ENCODE measurements around the gene XRCC2.
"Not testable (repeated sequence)": the region's sequence is repeated elsewhere in the genome, so short reads cannot be mapped to it uniquely, and the experiment has no call there.

XRCC2 gene

DNA sequence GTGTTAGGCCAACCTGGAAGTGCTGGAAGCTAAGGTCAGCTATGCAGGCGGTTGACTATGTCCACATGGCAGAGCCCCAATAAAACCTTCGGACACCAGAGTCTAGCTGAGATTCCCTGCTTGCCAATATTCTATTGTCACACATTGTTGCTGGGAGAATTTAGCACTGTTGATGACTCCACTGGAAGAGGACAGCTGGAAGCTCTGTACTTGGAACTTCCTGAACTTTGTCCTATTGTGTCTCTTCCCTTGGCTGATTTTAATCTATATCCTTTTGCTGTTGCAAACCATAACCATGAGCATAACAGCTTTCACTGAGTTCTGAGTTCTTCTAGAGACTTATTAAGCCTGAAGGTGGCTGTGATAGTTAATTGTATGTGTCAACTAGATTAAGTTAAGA is 12.0 kb downstream of the XRCC2 start:
- no peak for DNase-seq

- no peak for DNase-seq
Observed at GRCh38 chr7:152663148-152663740, 12.7 kb downstream of the XRCC2 start.

DNA sequence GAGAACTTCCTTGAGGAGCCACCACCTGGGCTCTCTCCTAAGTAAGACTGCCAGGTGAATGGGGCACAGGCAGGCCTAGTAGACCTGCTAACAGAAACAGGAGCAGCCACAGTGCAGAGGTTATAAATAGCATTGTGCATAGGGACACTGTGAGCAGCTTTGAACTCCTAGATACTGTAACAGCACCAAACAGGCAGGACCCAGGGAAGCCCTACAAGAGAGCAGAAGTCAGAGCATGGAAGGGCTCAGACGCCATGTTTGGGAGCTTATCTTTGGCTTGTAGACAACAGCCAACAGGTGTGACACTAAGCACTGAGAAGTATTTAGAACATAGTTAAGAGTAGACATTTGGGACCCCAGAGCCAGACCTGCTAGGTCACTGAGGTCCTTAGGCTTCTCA is 14.5 kb downstream of the XRCC2 start:
- DNase-seq, result no peak

GRCh38 chr7:152660021-152660420 is 15.9 kb downstream of the XRCC2 start:
- no peak for DNase-seq

DNA sequence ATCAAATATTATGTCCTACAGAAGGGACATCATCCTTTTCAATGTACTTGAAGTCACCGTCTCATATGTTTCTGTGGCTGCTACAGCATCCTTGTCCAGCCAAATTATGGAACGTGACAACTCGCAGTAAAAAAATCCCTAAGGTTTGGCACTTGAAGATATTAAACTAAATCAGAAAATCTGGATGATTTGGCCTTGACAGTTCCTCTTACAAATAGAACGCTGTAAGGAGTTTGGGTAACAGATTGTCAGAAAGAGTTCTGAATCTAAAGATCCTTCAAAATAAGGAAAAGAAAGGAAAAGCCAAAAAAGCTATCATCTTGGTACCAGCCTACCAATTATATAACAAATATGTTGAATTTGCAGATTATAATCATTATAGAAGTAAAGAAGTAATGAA is 21.0 kb downstream of the XRCC2 start:
- no peak for DNase-seq

GRCh38 chr7:152649220-152649619 is 26.7 kb downstream of the XRCC2 start:
- DNase-seq, result no peak

DNA sequence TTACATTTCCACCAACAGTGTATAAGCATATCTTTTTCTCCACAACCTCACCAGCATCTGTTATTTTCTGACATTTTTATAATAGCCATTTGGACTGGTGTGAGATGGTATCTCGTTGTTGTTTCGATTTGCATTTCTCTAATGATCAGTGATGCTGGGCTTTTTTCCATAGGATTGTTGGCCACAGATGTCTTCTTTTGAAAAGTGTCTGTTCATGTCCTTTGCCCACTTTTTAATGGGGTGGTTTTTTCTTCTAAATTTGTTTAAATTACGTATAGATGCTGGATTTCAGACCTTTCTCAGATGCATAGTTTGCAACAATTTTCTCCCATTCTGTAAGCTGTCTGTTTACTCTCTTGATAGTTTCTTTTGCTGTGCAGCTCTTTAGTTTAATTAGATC is 28.9 kb downstream of the XRCC2 start:
- DNase-seq, result no peak

- not testable (repeated sequence) for DNase-seq
Observed at GRCh38 chr7:152646579-152646978, 29.4 kb downstream of the XRCC2 start.

DNA sequence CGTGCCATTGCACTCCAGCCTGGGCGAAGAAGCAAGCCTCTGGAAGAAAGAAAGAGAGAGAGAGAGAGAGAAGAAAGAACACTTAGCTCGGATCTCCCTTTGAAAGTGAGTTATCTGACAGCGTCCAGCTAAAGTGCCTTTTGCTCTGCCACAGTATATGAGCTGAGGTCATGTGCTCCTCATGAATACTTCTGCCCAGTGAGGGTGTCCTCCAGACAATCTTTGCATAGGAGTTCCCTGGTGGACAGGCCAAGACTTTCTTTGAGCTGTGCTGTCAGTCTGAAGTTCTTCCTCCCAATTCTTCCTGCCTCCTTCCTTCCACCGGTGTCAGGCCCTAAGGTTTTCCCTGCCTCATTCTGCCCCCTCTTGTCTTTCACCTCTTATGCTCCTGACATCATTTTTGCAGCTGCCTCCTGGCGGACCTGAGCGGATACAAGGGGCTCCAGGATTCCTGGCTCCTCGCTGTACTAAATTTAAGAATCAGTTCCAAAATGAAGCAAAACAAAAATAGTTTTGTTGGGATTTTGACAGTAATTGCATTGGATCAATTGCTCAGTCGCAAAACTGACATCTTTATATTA is 31.9 kb downstream of the XRCC2 start:
- no peak for DNase-seq

DNA sequence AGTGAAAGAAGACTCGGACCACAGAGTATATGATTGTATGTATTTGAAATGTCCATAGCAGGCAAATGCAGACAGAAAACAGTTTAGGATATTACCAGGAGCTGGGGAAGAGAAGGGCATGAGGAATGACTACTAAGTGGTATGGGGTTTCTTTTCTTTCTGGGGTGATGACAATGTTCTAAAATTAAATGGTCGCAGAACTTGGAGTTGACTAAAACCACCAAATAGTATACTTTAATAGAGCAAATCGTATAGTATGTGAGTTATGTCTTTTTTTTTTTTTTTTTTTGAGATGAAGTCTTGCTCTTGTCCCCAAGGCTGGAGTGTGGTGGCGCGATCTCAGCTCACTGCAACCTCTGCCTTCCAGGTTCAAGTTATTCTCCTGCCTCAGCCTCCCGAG is 34.6 kb downstream of the XRCC2 start:
- no peak for DNase-seq

DNA sequence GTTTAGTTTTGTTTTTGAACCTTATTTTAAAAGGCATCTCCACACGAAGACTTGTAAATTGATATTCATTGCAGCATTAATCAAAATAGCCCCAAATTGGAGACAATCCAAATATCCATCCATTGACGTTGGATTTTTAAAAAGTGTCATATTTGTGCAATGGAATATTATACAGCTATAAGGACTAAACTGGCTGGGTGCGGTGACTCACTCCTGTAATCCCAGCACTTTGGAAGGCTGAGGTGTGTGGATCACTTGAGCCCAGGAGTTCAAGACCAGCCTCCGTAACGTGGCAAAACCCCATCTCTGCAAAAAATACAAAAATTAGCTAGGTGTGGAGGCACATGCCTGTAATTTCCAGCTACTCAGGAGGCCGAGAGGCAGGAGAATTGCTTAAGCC is 35.1 kb downstream of the XRCC2 start:
- no peak for DNase-seq

GRCh38 chr7:152637920-152638580 is 37.9 kb downstream of the XRCC2 start:
- no peak for DNase-seq

GRCh38 chr7:152637161-152637560 is 38.8 kb downstream of the XRCC2 start:
- DNase-seq, result no peak

GRCh38 chr7:152636441-152636840 is 39.5 kb downstream of the XRCC2 start:
- no peak for DNase-seq

DNA sequence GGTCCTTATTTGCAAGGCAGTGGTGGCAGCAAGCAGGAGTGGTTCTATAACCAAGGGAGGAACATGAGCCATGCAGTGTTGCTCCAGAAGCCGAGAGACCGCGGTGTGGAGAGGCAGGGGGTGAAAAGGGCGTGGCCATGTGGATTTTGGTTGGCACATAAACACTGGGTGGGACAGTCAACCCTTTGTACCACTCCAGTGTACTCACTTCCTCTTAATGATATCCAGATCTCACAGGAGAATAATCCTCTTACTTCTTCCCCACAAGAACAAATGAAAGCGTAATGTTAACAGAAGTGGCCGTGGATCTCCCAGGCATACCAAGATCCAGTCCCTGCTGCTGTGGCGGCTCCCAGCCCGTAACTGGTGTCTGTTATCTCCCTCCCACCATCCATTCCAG is 42.4 kb downstream of the XRCC2 start:
- DNase-seq, result no peak

- no peak for DNase-seq
Observed at GRCh38 chr7:152633072-152633471, 42.9 kb downstream of the XRCC2 start.

DNA sequence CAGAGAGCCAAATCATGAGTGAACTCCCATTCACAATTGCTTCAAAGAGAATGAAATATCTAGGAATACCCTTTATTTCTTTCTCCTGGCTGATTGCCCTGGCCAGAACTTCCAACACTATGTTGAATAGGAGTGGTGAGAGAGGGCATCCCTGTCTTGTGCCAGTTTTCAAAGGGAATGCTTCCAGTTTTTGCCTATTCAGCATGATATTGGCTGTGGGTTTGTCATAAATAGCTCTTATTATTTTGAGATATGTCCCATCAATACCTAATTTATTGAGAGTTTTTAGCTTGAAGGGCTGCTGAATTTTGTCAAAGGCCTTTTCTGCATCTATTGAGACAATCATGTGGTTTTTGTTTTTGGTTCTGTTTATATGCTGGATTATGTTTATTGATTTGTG is 47.2 kb downstream of the XRCC2 start:
- not testable (repeated sequence) for DNase-seq

DNA sequence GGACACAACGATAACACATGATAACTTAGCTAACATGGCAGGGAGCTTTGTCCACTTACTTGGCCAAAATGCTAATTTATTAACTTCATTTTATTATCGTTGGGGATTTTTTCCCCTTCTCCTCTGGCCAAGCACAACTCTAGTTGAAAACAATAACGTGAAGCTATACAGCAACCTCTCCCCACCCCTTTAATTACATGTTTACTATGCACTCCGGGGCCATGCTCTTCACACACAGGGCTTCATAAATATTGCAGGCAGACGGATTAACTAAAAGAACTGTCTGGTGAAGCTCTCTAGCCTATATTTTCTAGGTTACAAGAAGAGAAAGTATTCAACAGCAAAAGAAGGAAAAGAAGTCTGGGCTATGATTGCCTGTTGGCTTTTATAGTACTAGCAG is 51.7 kb downstream of the XRCC2 start:
- no peak for DNase-seq

DNA sequence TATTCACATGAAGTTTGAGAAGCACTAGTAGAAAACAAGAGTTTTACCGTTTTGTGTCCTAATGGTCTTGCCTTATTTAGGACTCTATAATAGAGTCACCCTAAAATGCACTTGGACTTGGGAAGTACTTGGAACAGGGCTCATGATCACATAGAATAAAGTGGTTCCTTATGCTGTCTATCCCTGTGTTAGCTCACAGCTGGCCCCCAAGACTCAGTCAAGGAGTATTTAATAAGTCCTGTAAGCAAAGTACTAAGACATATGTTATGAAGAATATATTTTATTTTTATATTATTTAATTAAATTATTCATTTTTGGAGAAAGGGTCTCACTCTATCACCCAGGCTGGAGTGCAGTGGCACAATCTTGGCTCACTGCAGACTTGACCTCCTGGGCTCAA is 54.5 kb downstream of the XRCC2 start:
- no peak for DNase-seq

DNA sequence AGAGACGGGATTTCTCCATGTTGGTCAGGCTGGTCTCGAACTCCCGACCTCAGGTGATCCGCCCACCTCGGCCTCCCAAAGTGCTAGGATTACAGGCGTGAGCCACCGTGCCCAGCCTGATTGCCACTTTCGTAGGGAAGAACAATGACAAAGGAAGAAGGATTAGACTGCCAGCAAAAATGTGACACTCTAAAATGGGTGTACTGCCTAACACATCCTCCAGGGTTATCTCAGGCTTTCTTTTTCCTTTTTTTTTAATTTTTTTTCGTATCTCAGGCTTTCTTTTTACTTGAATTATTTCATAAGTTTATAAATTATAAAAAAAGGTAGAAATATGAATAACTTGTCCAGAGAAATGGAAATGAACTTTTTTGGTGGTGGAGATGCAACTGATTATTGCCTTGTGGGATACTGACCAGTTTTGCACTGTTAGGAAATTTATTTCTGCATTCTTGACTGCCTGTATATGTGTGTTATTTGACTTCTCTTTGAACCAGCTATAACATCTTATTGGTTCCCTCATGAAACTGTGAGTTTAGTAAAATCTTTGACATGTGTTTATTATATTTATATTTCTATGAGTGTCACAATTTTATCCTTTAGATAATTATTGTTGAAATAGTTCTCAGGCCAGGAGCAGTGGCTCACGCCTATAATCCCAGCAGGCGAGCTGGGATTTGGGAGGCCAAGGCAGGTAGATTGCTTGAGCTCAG is 56.8 kb downstream of the XRCC2 start:
- DNase-seq, result no peak

- DNase-seq, result no peak
Observed at GRCh38 chr7:152618427-152618826, 57.5 kb downstream of the XRCC2 start.

- DNase-seq, result no peak
Observed at GRCh38 chr7:152617056-152617455, 58.9 kb downstream of the XRCC2 start.

DNA sequence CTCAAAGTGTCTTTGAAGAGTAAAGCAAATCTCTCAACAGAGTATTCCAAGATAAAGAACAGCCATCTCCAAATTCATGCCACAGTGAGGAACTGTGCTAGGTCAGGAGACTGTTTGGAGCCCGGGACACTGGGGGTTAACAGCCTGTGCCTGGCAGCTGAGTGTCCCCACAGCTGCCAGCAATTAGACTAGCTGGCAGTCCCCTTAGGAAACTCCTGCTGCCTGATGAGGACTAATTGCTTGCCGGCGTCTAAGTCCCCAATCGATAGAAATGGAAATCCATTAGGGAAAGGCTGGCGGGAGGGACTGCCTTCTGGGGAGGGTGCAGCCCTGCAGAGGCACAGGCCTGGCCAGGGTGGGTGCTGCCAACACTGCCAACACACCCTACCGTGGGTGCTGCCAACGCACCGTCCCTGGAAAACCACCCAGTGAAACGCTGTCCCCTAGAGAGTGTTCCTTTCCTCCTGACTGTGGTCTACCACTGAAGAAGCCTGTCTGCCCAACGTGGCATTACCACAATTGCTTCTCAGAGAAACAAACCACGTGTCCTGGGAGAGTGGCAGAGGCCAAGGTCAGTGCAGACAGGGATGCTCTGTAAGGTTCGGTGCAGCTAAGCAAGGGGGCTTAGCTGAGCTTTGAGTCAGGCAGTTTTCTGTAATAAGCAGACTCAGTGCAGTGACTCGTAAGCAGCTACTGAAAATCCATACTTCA is 60.8 kb downstream of the XRCC2 start:
- DNase-seq, result no peak
